Measurements from ENCODE around the gene SARM1. TPM values are rescaled to one million over a fixed set of nuclear protein-coding genes. Genes with fewer than 3 reads are reported as not detected.

The SARM1 gene
- total and polyA plus RNA-seq, 9 of the 15 experiments (the other 6 are each of a cell fraction or from before 2014, with no cell fraction given), result 0.04 to 0.55 (median 0.11) TPM; not detected in 2

- TF ChIP-seq TAL1 (IDR thresholded peaks at IDR 0.05) (peak; percentile 41; the same call in 1 of the 2 replicates), CEBPG (CRISPR knock-in tag; IDR thresholded peaks at IDR 0.05) (no peak), CEBPG (tag; conservative IDR thresholded peaks at IDR 0.05 in 1 of 2, IDR thresholded peaks at IDR 0.05 in 1 of 2) (0 out of 4 replicates have a peak, but pooled peaks of 1 of the 2 experiments have one; percentile 22), TEAD2 (tag; IDR thresholded peaks at IDR 0.05) (0 out of 2 replicates have a peak, but pooled peaks have one; percentile 30), SMARCE1 (IDR thresholded peaks at IDR 0.05) (peak; percentile 24; the same call in 1 of the 2 replicates), ZNF384 (IDR thresholded peaks at IDR 0.05; ENCODE audit: low read depth, low read length) (peak; percentile 81), FOSL1 (tag; conservative IDR thresholded peaks at IDR 0.05) (peak; percentile 61), ARID1B (IDR thresholded peaks at IDR 0.05) (peak; percentile 55; the same call in 1 of the 2 replicates), ZNF282 (CRISPR knock-in tag; IDR thresholded peaks at IDR 0.05) (no peak), THRAP3 (IDR thresholded peaks at IDR 0.05; ENCODE audit: borderline replicate concordance) (no peak), ZNF717 (CRISPR knock-in tag; IDR thresholded peaks at IDR 0.05) (no peak), CBFA2T3 (IDR thresholded peaks at IDR 0.05) (peak; percentile 62), SIX5 (IDR thresholded peaks at IDR 0.05; ENCODE audit: borderline replicate concordance in 1 of 2, insufficient read depth in 1 of 2, low read depth in 1 of 2, low read length in 2 of 2) (no peak), SMARCA4 (IDR thresholded peaks at IDR 0.05) (peak; percentile 50; the same call in 1 of the 2 replicates), FOXA3 (CRISPR knock-in tag; conservative IDR thresholded peaks at IDR 0.05 in 1 of 2, IDR thresholded peaks at IDR 0.05 in 1 of 2) (0 out of 4 replicates have a peak, but pooled peaks of 1 of the 2 experiments have one; percentile 11)
- TF ChIP-seq, protein P1, sequence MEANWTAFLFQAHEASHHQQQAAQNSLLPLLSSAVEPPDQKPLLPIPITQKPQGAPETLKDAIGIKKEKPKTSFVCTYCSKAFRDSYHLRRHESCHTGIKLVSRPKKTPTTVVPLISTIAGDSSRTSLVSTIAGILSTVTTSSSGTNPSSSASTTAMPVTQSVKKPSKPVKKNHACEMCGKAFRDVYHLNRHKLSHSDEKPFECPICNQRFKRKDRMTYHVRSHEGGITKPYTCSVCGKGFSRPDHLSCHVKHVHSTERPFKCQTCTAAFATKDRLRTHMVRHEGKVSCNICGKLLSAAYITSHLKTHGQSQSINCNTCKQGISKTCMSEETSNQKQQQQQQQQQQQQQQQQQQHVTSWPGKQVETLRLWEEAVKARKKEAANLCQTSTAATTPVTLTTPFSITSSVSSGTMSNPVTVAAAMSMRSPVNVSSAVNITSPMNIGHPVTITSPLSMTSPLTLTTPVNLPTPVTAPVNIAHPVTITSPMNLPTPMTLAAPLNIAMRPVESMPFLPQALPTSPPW (CRISPR knock-in tag; IDR thresholded peaks at IDR 0.05), result 0 out of 2 replicates have a peak, but pooled peaks have one; percentile 24
Observed at GRCh38 chr17:28394337-28395116, 23.0 kb downstream of the SARM1 start (continued).

Data from K562 (cell line).